CD1c-positive myeloid dendritic cell (primary cell): ENCODE measurements around the gene MESD.

ENCODE experiments used
- DNase-seq: peaks from one replicate; pipeline ENCODE4 v3.0.0-alpha.2; 2016; ENCODE audit errors: extremely low spot score

Gene MESD

DNA sequence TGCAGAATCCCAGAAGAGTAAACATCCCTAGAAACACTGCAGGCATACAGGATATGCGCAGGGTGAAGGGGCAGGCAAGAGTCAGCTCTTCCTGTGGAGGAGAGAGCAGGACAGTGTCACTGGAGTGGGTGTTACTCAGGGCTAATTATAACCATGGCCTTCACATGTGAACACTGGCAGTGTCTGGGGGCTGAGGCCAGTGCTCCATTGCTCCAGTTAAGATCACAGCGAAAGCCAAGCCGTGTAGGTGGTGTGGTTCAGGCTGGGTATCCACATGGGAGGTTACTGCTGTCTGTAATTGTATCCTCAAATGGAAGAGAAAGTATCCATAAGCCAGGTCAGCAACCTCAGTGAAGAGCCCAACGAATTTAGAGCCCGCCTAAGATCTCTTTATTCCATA, 84.6 kb downstream of the MESD start:
- DNase-seq: no peak

DNA sequence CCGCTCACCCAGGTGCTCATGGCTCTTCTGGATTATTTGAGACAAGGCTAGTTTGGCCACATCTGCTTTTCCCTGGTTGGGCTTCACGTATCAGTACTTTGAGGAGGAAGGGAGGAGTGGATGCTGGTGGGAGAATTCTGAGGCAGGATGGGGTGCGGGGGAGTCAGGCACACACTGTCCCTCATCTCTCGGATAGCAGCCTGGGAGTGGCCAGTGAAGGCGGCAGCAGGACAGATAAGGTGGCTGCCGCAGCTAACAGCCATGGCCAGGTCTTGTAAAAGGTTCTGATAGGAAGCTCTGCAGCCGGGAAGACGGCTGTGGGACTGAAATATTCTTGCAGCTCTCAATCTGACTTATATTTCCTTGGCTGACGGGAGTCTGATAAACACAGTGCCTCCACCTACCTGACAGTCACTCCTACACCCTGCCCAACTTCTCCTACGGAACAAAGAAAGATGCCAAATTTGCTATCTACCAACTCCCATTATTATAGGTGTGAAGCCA, 87.3 kb downstream of the MESD start:
- no peak for DNase-seq

DNA sequence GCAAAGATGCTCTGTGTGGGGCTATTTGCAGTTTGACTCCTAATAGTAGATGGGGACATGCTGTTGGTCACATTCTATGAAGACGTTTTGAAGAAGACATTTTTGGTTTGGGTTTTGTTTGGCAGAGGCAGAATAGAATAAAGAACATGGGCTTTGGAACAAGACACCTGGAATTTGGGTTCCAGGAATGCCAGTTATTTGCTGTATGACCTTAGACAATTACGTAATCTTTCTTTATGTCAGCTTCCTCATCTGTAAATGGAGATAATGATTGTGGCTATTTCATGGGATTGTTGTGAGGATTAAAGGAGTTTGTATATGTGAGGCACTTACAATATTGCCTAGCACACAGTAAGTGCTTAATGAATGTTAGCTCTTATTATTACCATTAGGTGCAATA, 91.6 kb downstream of the MESD start:
- no peak for DNase-seq
